HEK293 (cell line): Measurements from ENCODE around the gene FARSA.

Experiments used
- CTCF ChIA-PET: fragments of 350-600 bp; formaldehyde crosslinking; extraction: SDS; loops from one replicate; lab custom pipeline; 2021; ENCODE audit warnings: antibody characterized with exemption; lab: Yijun Ruan, JAX
- POLR2A ChIA-PET: fragments of 300-600 bp; formaldehyde crosslinking; extraction: SDS; loops from one replicate; lab custom pipeline; 2020; ENCODE audit warnings: antibody characterized with exemption, inconsistent platforms; lab: Yijun Ruan, JAX
- H3K27ac ChIP-seq: fragments of 200-500 bp; sonication (Bioruptor generic); 2 replicates; pipeline ENCODE4 v1.5.1; 2014; ENCODE audit warnings: low read depth, low read length, control low read depth, inconsistent platforms; ENCODE audit errors: extremely low read depth
- H3K36me3 ChIP-seq, 2 experiments: fragments of 200-500 bp in 1 of 2; sonication (Bioruptor generic) in 1 of 2; 1 replicate in 1 of 2; 2 replicates in 1 of 2; pipeline ENCODE4 v1.5.1; 2014 to 2017; ENCODE audit warnings: inconsistent platforms in 2 of 2, low read length in 2 of 2; ENCODE audit not compliant: control insufficient read depth in 2 of 2, insufficient read depth in 1 of 2
- H3K4me1 ChIP-seq: fragments of 200-500 bp; sonication (Bioruptor generic); 2 replicates; pipeline ENCODE4 v1.5.1; 2014; ENCODE audit warnings: mild to moderate bottlenecking, low read length, inconsistent platforms; ENCODE audit not compliant: control insufficient read depth, insufficient read depth
- H3K4me3 ChIP-seq: 2 replicates; pipeline ENCODE4 v1.5.1; 2011; ENCODE audit warnings: low read depth, mild to moderate bottlenecking, control low read depth, low read length, moderate library complexity
- H3K9me3 ChIP-seq: fragments of 200-500 bp; sonication (Bioruptor generic); 2 replicates; pipeline ENCODE4 v1.5.1; 2014; ENCODE audit warnings: low read depth, low read length, inconsistent platforms; ENCODE audit not compliant: control insufficient read depth, insufficient read depth
- BCL11B ChIP-seq: fragments of 450-650 bp; formaldehyde crosslinking; IDR thresholded peaks from 2 replicates; pipeline ENCODE4 v1.5.1; 2016; ENCODE audit warnings: low read depth, missing biosample characterization, missing genetic modification characterization
- FEZF1 ChIP-seq: fragments of 450-650 bp; formaldehyde crosslinking; IDR thresholded peaks from 2 replicates; pipeline ENCODE4 v1.5.1; 2016; ENCODE audit warnings: missing biosample characterization, missing genetic modification characterization
- GLIS1 ChIP-seq: fragments of 450-650 bp; formaldehyde crosslinking; IDR thresholded peaks from 2 replicates; pipeline ENCODE4 v1.5.1; 2016; ENCODE audit warnings: missing biosample characterization, missing genetic modification characterization
- GLIS2 ChIP-seq: fragments of 450-650 bp; formaldehyde crosslinking; IDR thresholded peaks from 2 replicates; pipeline ENCODE4 v1.5.1; 2016; ENCODE audit warnings: missing biosample characterization, missing genetic modification characterization
- KLF1 ChIP-seq: fragments of 450-650 bp; formaldehyde crosslinking; IDR thresholded peaks from 2 replicates; pipeline ENCODE4 v1.5.1; 2016; ENCODE audit warnings: missing biosample characterization, missing genetic modification characterization
- KLF9 ChIP-seq: fragments of 450-650 bp; formaldehyde crosslinking; IDR thresholded peaks from 2 replicates; pipeline ENCODE4 v1.5.1; 2016; ENCODE audit warnings: missing biosample characterization, missing genetic modification characterization, low read depth
- REPIN1 ChIP-seq: fragments of 450-650 bp; formaldehyde crosslinking; IDR thresholded peaks from 2 replicates; pipeline ENCODE4 v1.5.1; 2017; ENCODE audit warnings: missing biosample characterization, missing genetic modification characterization, low read depth
- SCRT1 ChIP-seq: fragments of 450-650 bp; formaldehyde crosslinking; IDR thresholded peaks from 2 replicates; pipeline ENCODE4 v1.5.1; 2016; ENCODE audit warnings: missing biosample characterization, missing genetic modification characterization, borderline replicate concordance
- SCRT2 ChIP-seq: fragments of 450-650 bp; formaldehyde crosslinking; IDR thresholded peaks from 2 replicates; pipeline ENCODE4 v1.5.1; 2016; ENCODE audit warnings: missing biosample characterization, missing genetic modification characterization
- ZBTB20 ChIP-seq: fragments of 450-650 bp; formaldehyde crosslinking; IDR thresholded peaks from 2 replicates; pipeline ENCODE4 v1.5.1; 2016; ENCODE audit warnings: missing biosample characterization, missing genetic modification characterization
- ZBTB26 ChIP-seq: fragments of 450-650 bp; formaldehyde crosslinking; optimal IDR thresholded peaks from 2 replicates; pipeline ENCODE3; 2016; ENCODE audit warnings: missing biosample characterization, mild to moderate bottlenecking, missing genetic modification characterization
- ZBTB44 ChIP-seq: fragments of 450-650 bp; IDR thresholded peaks from 2 replicates; pipeline ENCODE4 v1.5.1; 2018; ENCODE audit warnings: missing biosample characterization, mild to moderate bottlenecking, missing genetic modification characterization
- ZBTB7A ChIP-seq: fragments of 450-650 bp; formaldehyde crosslinking; IDR thresholded peaks from 2 replicates; pipeline ENCODE4 v1.5.1; 2016; ENCODE audit warnings: low read depth, missing biosample characterization, missing genetic modification characterization
- ZBTB8A ChIP-seq: fragments of 450-650 bp; formaldehyde crosslinking; IDR thresholded peaks from 2 replicates; pipeline ENCODE4 v1.5.1; 2016; ENCODE audit warnings: missing biosample characterization, missing genetic modification characterization
- ZNF10 ChIP-seq: fragments of 450-650 bp; formaldehyde crosslinking; IDR thresholded peaks from 2 replicates; pipeline ENCODE4 v1.5.1; 2017; ENCODE audit warnings: missing biosample characterization, missing genetic modification characterization
- ZNF114 ChIP-seq: fragments of 450-650 bp; formaldehyde crosslinking; IDR thresholded peaks from 2 replicates; pipeline ENCODE4 v1.5.0; 2017; ENCODE audit warnings: missing biosample characterization, missing genetic modification characterization
- ZNF157 ChIP-seq: fragments of 450-650 bp; formaldehyde crosslinking; IDR thresholded peaks from 2 replicates; pipeline ENCODE4 v1.5.1; 2016; ENCODE audit warnings: missing biosample characterization, missing genetic modification characterization
- ZNF2 ChIP-seq: fragments of 450-650 bp; formaldehyde crosslinking; IDR thresholded peaks from 2 replicates; pipeline ENCODE4 v1.5.1; 2016; ENCODE audit warnings: missing biosample characterization, missing genetic modification characterization
- ZNF302 ChIP-seq: fragments of 450-650 bp; formaldehyde crosslinking; IDR thresholded peaks from 2 replicates; pipeline ENCODE4 v1.5.1; 2016; ENCODE audit warnings: missing biosample characterization, missing genetic modification characterization, low read depth
- ZNF335 ChIP-seq: fragments of 450-650 bp; formaldehyde crosslinking; conservative IDR thresholded peaks from 2 replicates; pipeline ENCODE4 v1.5.1; 2016; ENCODE audit warnings: missing biosample characterization, missing genetic modification characterization
- ZNF404 ChIP-seq: fragments of 450-650 bp; formaldehyde crosslinking; IDR thresholded peaks from 2 replicates; pipeline ENCODE4 v1.5.1; 2017; ENCODE audit warnings: missing biosample characterization, missing genetic modification characterization
- ZNF48 ChIP-seq: fragments of 450-650 bp; formaldehyde crosslinking; IDR thresholded peaks from 2 replicates; pipeline ENCODE4 v1.5.1; 2016; ENCODE audit warnings: missing biosample characterization, missing genetic modification characterization
- ZNF513 ChIP-seq: fragments of 450-650 bp; IDR thresholded peaks from 2 replicates; pipeline ENCODE4 v1.5.1; 2018; ENCODE audit warnings: missing biosample characterization, missing genetic modification characterization
- ZNF555 ChIP-seq: fragments of 450-650 bp; formaldehyde crosslinking; conservative IDR thresholded peaks from 2 replicates; pipeline ENCODE4 v1.5.1; 2017; ENCODE audit warnings: missing biosample characterization, mild to moderate bottlenecking, missing genetic modification characterization, inconsistent platforms
- ZNF558 ChIP-seq: fragments of 450-650 bp; formaldehyde crosslinking; IDR thresholded peaks from 2 replicates; pipeline ENCODE4 v1.5.1; 2016; ENCODE audit warnings: missing biosample characterization, missing genetic modification characterization
- ZNF560 ChIP-seq: fragments of 450-650 bp; formaldehyde crosslinking; IDR thresholded peaks from 2 replicates; pipeline ENCODE4 v1.5.1; 2017; ENCODE audit warnings: missing biosample characterization, missing genetic modification characterization, borderline replicate concordance
- ZNF571 ChIP-seq: fragments of 450-650 bp; formaldehyde crosslinking; IDR thresholded peaks from 2 replicates; pipeline ENCODE4 v1.5.0; 2017; ENCODE audit warnings: missing biosample characterization, missing genetic modification characterization
- ZNF585B ChIP-seq: fragments of 450-650 bp; formaldehyde crosslinking; IDR thresholded peaks from 2 replicates; pipeline ENCODE4 v1.5.1; 2016; ENCODE audit warnings: missing biosample characterization, missing genetic modification characterization
- ZNF621 ChIP-seq: fragments of 450-650 bp; formaldehyde crosslinking; IDR thresholded peaks from 2 replicates; pipeline ENCODE4 v1.5.1; 2017; ENCODE audit warnings: missing biosample characterization, missing genetic modification characterization
- ZNF664 ChIP-seq: fragments of 450-650 bp; formaldehyde crosslinking; IDR thresholded peaks from 2 replicates; pipeline ENCODE4 v1.5.1; 2016; ENCODE audit warnings: missing biosample characterization, missing genetic modification characterization
- ZNF701 ChIP-seq: fragments of 450-650 bp; formaldehyde crosslinking; IDR thresholded peaks from 2 replicates; pipeline ENCODE4 v1.5.1; 2016; ENCODE audit warnings: missing biosample characterization, missing genetic modification characterization
- ZNF707 ChIP-seq: fragments of 450-650 bp; formaldehyde crosslinking; IDR thresholded peaks from 2 replicates; pipeline ENCODE4 v1.5.1; 2016; ENCODE audit warnings: missing biosample characterization, missing genetic modification characterization
- ZNF76 ChIP-seq: fragments of 450-650 bp; formaldehyde crosslinking; IDR thresholded peaks from 2 replicates; pipeline ENCODE4; 2016; ENCODE audit warnings: low read depth, missing biosample characterization, missing genetic modification characterization, borderline replicate concordance
- ZNF768 ChIP-seq: fragments of 450-650 bp; formaldehyde crosslinking; IDR thresholded peaks from 2 replicates; pipeline ENCODE4 v1.5.1; 2018; ENCODE audit warnings: missing biosample characterization, mild to moderate bottlenecking, missing genetic modification characterization

FARSA gene

GRCh38 chr19:12884926-12885748, 48.4 kb downstream of the FARSA start:
- H3K27ac ChIP-seq = peak overlapping the region; percentile 21; the same call in 1 of the 2 replicates
- H3K4me3 ChIP-seq = peak overlapping the region; percentile 29
- H3K9me3 ChIP-seq = no peaks in the 10 kb centered on the region
- POLR2A ChIA-PET = interaction anchor here (0.6 to 1.6 kb wide), 12 partner anchors 10 to 94 kb away, joined by 3 to 10 read pairs (median 3); partner anchors contain the start of genes CALR, FARSA, JUNB and RNASEH2A
- H3K4me1 ChIP-seq = no peaks in the 10 kb centered on the region
- CTCF ChIA-PET = interaction anchor here (0.6 to 2.1 kb wide), 15 partner anchors 10 to 794 kb away, joined by 3 to 15 read pairs (median 4); partner anchors contain the start of gene RAD23A
- H3K36me3 ChIP-seq = no peaks in the 10 kb centered on the region
- no peak for TF ChIP-seq ZNF558 (tag by site-specific recombination)
- TF ChIP-seq ZNF555 (tag by site-specific recombination) = no peak
- TF ChIP-seq ZBTB26 (tag by site-specific recombination) = peak; percentile 74
- peak; percentile 79 for TF ChIP-seq GLIS1
- no peak for TF ChIP-seq ZNF707 (tag by site-specific recombination)
- TF ChIP-seq ZNF114 (tag by site-specific recombination) = no peak
- TF ChIP-seq ZNF664 (tag by site-specific recombination) = no peak
- TF ChIP-seq ZNF48 (tag by site-specific recombination) = no peak
- TF ChIP-seq ZNF621 (tag by site-specific recombination) = no peak
- 0 out of 2 replicates have a peak, but pooled peaks have one; percentile 46 for TF ChIP-seq KLF9 (tag by site-specific recombination)
- no peak for TF ChIP-seq REPIN1 (tag by site-specific recombination)
- TF ChIP-seq ZNF302 = no peak
- TF ChIP-seq ZNF560 (tag by site-specific recombination) = no peak
- peak; percentile 41; the same call in 1 of the 2 replicates for TF ChIP-seq GLIS2 (tag by site-specific recombination)
- no peak for TF ChIP-seq ZNF76
- TF ChIP-seq ZNF585B = no peak
- TF ChIP-seq ZNF404 = no peak
- 0 out of 2 replicates have a peak, but pooled peaks have one; percentile 16 for TF ChIP-seq SCRT1 (tag by site-specific recombination)
- TF ChIP-seq ZNF571 (tag by site-specific recombination) = no peak
- no peak for TF ChIP-seq ZBTB44
- no peak for TF ChIP-seq ZBTB7A (tag by site-specific recombination)
- TF ChIP-seq ZNF2 (tag by site-specific recombination) = peak; percentile 24; the same call in 1 of the 2 replicates
- peak; percentile 89 for TF ChIP-seq ZBTB20 (tag by site-specific recombination)
- no peak for TF ChIP-seq ZNF768 (tag by site-specific recombination)
- no peak for TF ChIP-seq BCL11B (tag by site-specific recombination)
- TF ChIP-seq ZNF701 (tag by site-specific recombination) = no peak
- TF ChIP-seq SCRT2 (tag by site-specific recombination) = peak; percentile 57; the same call in 1 of the 2 replicates
- peak; percentile 50 for TF ChIP-seq ZBTB8A (tag by site-specific recombination)
- TF ChIP-seq ZNF513 = no peak
- no peak for TF ChIP-seq ZNF10 (tag by site-specific recombination)
- no peak for TF ChIP-seq ZNF157
- TF ChIP-seq FEZF1 (tag by site-specific recombination) = no peak
- 0 out of 2 replicates have a peak, but pooled peaks have one; percentile 23 for TF ChIP-seq ZNF335 (tag by site-specific recombination)
- no peak for TF ChIP-seq KLF1 (tag by site-specific recombination)
